Lower leg skin (tissue), 4 donors: Measurements from ENCODE around the gene THOC5. TPM values are rescaled to one million over a fixed set of nuclear protein-coding genes. Genes with fewer than 3 reads are reported as not detected.

ENCODE experiments used
- DNase-seq, 2 donors: peaks; one replicate each; pipeline ENCODE4 v3.0.0-alpha.2; 2019; ENCODE audit warnings: low spot score in 2 of 2
- H3K4me3 ChIP-seq: fragments of 200-600 bp; sonication (generic); 2 replicates; pipeline ENCODE4 v1.5.1; 2017; ENCODE audit warnings: mild to moderate bottlenecking, low read depth; ENCODE audit not compliant: poor library complexity, severe bottlenecking
- POLR2A ChIP-seq, 2 donors: fragments of 450-650 bp; IDR thresholded peaks; one replicate each; pipeline ENCODE4 v1.6.1; 2016 to 2017; ENCODE audit warnings: antibody characterized with exemption in 2 of 2, mild to moderate bottlenecking in 1 of 2, moderate library complexity in 1 of 2
- WGBS, 2 donors: methylation state at CpG; one replicate each; pipeline ENCODE4 v1.1.5; 2018; 5-methylcytosine and 5-hydroxymethylcytosine counted together
- intact Hi-C: fragments of 100-400 bp; cut with DNase I; formaldehyde crosslinking; loops from one replicate; pipeline ENCODE4 v1.15.0; 2023; ENCODE audit warnings: low total_unique reads
- total RNA-seq, 4 donors: library from RNA; depleted of rRNA; stranded (reverse); fragments of >200 nt; gene quantifications; one replicate each; pipeline ENCODE4 v1.1.0, GENCODE V29; 2016
- TF ChIP-seq, protein P1 (sequence below), 3 donors: fragments of 450-650 bp; IDR thresholded peaks; one replicate each; pipeline ENCODE4 v1.5.1; 2016; ENCODE audit warnings: antibody characterized with exemption in 3 of 3, mild to moderate bottlenecking in 3 of 3, moderate library complexity in 2 of 3

THOC5 gene
- total RNA-seq, 4 donors from 2014 or later, result 14.2 to 30.5 (median 23.3) TPM

GRCh38 chr22:29477723-29478318, 75.7 kb downstream of the THOC5 start:
- no peak overlapping the region for H3K4me3 ChIP-seq
- TF ChIP-seq, protein P1, sequence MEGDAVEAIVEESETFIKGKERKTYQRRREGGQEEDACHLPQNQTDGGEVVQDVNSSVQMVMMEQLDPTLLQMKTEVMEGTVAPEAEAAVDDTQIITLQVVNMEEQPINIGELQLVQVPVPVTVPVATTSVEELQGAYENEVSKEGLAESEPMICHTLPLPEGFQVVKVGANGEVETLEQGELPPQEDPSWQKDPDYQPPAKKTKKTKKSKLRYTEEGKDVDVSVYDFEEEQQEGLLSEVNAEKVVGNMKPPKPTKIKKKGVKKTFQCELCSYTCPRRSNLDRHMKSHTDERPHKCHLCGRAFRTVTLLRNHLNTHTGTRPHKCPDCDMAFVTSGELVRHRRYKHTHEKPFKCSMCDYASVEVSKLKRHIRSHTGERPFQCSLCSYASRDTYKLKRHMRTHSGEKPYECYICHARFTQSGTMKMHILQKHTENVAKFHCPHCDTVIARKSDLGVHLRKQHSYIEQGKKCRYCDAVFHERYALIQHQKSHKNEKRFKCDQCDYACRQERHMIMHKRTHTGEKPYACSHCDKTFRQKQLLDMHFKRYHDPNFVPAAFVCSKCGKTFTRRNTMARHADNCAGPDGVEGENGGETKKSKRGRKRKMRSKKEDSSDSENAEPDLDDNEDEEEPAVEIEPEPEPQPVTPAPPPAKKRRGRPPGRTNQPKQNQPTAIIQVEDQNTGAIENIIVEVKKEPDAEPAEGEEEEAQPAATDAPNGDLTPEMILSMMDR (IDR thresholded peaks at IDR 0.05), result no peak
- no peak for TF ChIP-seq POLR2A (IDR thresholded peaks at IDR 0.05)
- WGBS, 2 donors, result 21 to 30% methylated on average over 4 of the region's 4 CpGs
- no peak for DNase-seq
- intact Hi-C loops, result no loop called here

DNA sequence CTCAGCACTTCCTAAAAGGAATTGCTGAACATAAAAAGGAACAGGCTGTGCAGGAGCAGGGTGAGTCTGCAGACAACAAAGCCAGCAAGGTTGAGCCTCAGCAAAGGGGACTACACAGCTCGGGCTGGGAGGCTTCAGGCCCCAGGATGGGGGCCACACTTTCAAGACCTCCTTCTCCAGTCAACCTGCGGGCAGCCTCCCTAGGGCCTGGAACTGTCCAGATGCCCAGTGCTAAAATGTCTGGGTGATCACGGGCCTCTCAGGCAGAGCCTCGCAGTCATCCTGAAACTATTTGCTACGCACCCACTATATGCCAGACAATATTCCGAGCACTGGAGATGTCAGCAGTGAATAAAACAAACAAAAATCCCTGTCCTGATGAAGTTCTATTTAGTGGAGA, 77.4 kb downstream of the THOC5 start:
- no peak overlapping the region for H3K4me3 ChIP-seq
- intact Hi-C loops, result no loop called here
- TF ChIP-seq POLR2A (IDR thresholded peaks at IDR 0.05), result no peak
- TF ChIP-seq, protein P1 (IDR thresholded peaks at IDR 0.05), result no peak
- no peak for DNase-seq
- WGBS, 2 donors, result 69 to 80% methylated on average over 6 of the region's 6 CpGs

DNA sequence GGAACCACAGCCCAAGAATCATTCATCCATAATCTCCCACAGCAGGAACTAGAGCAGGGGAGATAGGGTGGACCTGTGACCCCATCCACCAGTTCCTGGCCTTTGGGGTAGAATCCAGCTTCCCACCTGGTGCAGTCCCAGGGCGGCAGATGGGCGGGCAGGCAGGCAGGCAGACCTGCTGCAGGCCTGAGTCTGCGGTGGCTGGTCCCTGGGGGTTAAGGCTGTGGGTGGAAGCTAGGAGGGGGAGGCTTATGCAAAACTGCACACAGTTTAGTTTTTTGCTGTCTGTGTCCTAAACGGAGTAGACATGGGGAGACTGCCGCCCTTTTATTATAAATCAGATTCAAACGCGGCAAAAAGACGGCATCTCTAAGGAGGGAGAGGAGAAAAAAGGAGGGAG, 78.0 kb downstream of the THOC5 start:
- no peak for DNase-seq
- TF ChIP-seq, protein P1 (IDR thresholded peaks at IDR 0.05), result no peak
- TF ChIP-seq POLR2A (IDR thresholded peaks at IDR 0.05), result no peak
- 82 to 90% methylated on average over 8 of the region's 8 CpGs for WGBS, 2 donors
- intact Hi-C loops, result no loop called here
- H3K4me3 ChIP-seq, result no peak overlapping the region

DNA sequence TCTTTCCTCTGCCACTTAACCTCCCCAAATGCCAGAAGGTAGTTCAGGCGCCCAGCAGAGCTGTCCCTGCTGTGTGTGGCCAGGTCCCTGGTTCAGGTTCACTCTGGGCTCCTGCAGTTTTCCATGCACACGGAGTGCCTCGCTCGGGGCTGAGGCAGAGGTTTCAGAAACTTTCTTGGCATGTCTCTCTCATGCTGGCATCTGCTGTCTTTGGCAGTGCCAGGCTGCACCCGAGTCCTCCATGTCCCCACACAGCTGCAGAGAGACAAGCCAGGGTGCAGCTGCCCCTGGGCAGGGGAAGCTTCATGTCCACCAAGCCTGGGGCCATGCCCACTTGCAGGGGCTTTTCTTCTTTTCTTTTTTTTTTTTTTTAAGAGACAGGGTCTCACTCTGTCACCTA, 80.6 kb downstream of the THOC5 start:
- no peak for TF ChIP-seq POLR2A (IDR thresholded peaks at IDR 0.05)
- TF ChIP-seq, protein P1 (IDR thresholded peaks at IDR 0.05), result no peak
- 37 to 61% methylated on average over 5 of the region's 5 CpGs for WGBS, 2 donors
- DNase-seq, result no peak
- intact Hi-C loops, result no loop called here
- H3K4me3 ChIP-seq, result no peak overlapping the region

GRCh38 chr22:29470159-29470855, 83.2 kb downstream of the THOC5 start:
- peak; percentile 30 to 93 for DNase-seq

More at GRCh38 chr22:29470159-29470855, 83.2 kb downstream of the THOC5 start:
- no peak overlapping the region for H3K4me3 ChIP-seq
- WGBS, 2 donors, result 18 to 41% methylated on average over 29 to 49 of the region's 54 CpGs
- no peak for TF ChIP-seq POLR2A (IDR thresholded peaks at IDR 0.05)
- TF ChIP-seq, protein P1 (IDR thresholded peaks at IDR 0.05), result peak in 1 of 3 donors; percentile 30
- intact Hi-C loops, result no loop called here
